HepG2 (cell line): ENCODE results near the gene RSBN1L. TPM values are rescaled to one million over a fixed set of nuclear protein-coding genes. Genes with fewer than 3 reads are reported as not detected.
A peak's percentile ranks its signal among the peaks of the same experiment; 100 is the strongest.

ENCODE experiments used
- ATAC-seq: fragments of 200-7000 bp; cut with Tn5 transposase; 3 replicates; pipeline ENCODE4 v1.9.1; 2020; ENCODE audit warnings: mild to moderate bottlenecking, moderate library complexity
- BruUV-seq: library from RNA; stranded (reverse); fragments of 400-500 nt; replicated peaks from 2 replicates; lab custom pipeline; 2021; lab: Mats Ljungman, UMichigan
- CTCF ChIA-PET: fragments of 300-600 bp; formaldehyde crosslinking; extraction: SDS; loops from one replicate; lab custom pipeline; 2021; ENCODE audit warnings: low total read pairs, inconsistent platforms, low intra/inter-chr PET ratio; lab: Yijun Ruan, JAX
- POLR2A ChIA-PET: fragments of 350-600 bp; sonication (Branson Sonifier 250); formaldehyde crosslinking; loops from one replicate; lab custom pipeline; 2020; ENCODE audit warnings: antibody characterized with exemption, inconsistent platforms; lab: Yijun Ruan, JAX
- DNase-seq: peaks from one replicate; pipeline ENCODE4 v3.0.0-alpha.2; 2015; ENCODE audit warnings: low spot score
- FAIRE-seq: peaks from 3 replicates; lab custom pipeline; 2011; peaks lifted over from hg19 to GRCh38; lab: Jason Lieb, UNC
- H2AFZ ChIP-seq: one replicate; pipeline ENCODE4 v1.6.1; 2011; ENCODE audit warnings: low read length, inconsistent platforms
- H3K27ac ChIP-seq: fragments of 300-600 bp; 3 replicates; pipeline ENCODE4 v1.8.0; 2011; ENCODE audit warnings: mixed run types, mild to moderate bottlenecking, mixed read lengths, low read length, inconsistent platforms; ENCODE audit not compliant: insufficient read depth; ENCODE audit errors: extremely low read length
- H3K27me3 ChIP-seq, 2 experiments: fragments of 200-600 bp in 1 of 2; 2 replicates in 1 of 2; 3 replicates in 1 of 2; pipeline versions ENCODE4 v1.6.0 to v1.8.0; 2011; ENCODE audit warnings: low read length in 2 of 2, mild to moderate bottlenecking in 2 of 2, moderate library complexity in 2 of 2, inconsistent platforms in 1 of 2; ENCODE audit not compliant: insufficient read depth in 2 of 2, control insufficient read depth in 1 of 2
- H3K36me3 ChIP-seq, 2 experiments: fragments of 200-600 bp in 1 of 2; replicated peaks in 1 of 2; 2 replicates in 1 of 2; 3 replicates in 1 of 2; pipeline versions ENCODE4 v1.5.1 to v1.8.0; 2011; ENCODE audit warnings: low read length in 2 of 2, inconsistent platforms in 1 of 2; ENCODE audit not compliant: insufficient read depth in 2 of 2, control insufficient read depth in 1 of 2
- H3K4me1 ChIP-seq: 2 replicates; pipeline ENCODE4 v1.5.1; 2012; ENCODE audit warnings: low read length, inconsistent platforms; ENCODE audit not compliant: insufficient read depth
- H3K4me2 ChIP-seq: 2 replicates; pipeline ENCODE4 v1.6.0; 2011; ENCODE audit warnings: low read depth, low read length, inconsistent platforms
- H3K4me3 ChIP-seq, 3 experiments: fragments of 200-600 bp in 1 of 3; sonication (generic), shearing (Covaris generic) in 1 of 3; replicated peaks in 1 of 3; 2 replicates each; pipeline ENCODE4 v1.5.1; 2011 to 2016; ENCODE audit warnings: low read length in 3 of 3, inconsistent platforms in 2 of 3, low read depth in 2 of 3, mild to moderate bottlenecking in 2 of 3, control low read depth in 1 of 3, mixed read lengths in 1 of 3; ENCODE audit not compliant: insufficient read depth in 1 of 3
- H3K79me2 ChIP-seq: one replicate; pipeline ENCODE4 v1.6.1; 2011; ENCODE audit warnings: low read length, inconsistent platforms; ENCODE audit not compliant: insufficient read depth
- H3K9ac ChIP-seq: 2 replicates; pipeline ENCODE4 v1.6.0; 2011; ENCODE audit warnings: mild to moderate bottlenecking, low read depth, low read length, inconsistent platforms; ENCODE audit not compliant: insufficient read depth
- H3K9me3 ChIP-seq: 2 replicates; pipeline ENCODE4 v1.5.1; 2012; ENCODE audit warnings: mild to moderate bottlenecking, low read length
- H4K20me1 ChIP-seq: 2 replicates; pipeline ENCODE4 v1.6.0; 2011; ENCODE audit warnings: inconsistent platforms, mild to moderate bottlenecking, low read length, moderate library complexity; ENCODE audit not compliant: insufficient read depth
- CEBPG ChIP-seq: IDR thresholded peaks from 2 replicates; pipeline ENCODE4 v1.6.1; 2016
- CREB3 ChIP-seq: sonication (generic); formaldehyde crosslinking; IDR thresholded peaks from 2 replicates; pipeline ENCODE4 v1.5.0; 2020; ENCODE audit warnings: missing genetic modification reagents
- MTF2 ChIP-seq: sonication (generic); formaldehyde crosslinking; IDR thresholded peaks from 2 replicates; pipeline ENCODE4 v1.5.0; 2020; ENCODE audit warnings: missing genetic modification reagents, borderline replicate concordance
- ZNF121 ChIP-seq: sonication (generic); formaldehyde crosslinking; IDR thresholded peaks from 2 replicates; pipeline ENCODE4 v1.5.0; 2020; ENCODE audit warnings: mild to moderate bottlenecking, missing genetic modification reagents
- ZNF619 ChIP-seq: sonication (generic); formaldehyde crosslinking; IDR thresholded peaks from 2 replicates; pipeline ENCODE4 v1.4.0; 2020; ENCODE audit warnings: mild to moderate bottlenecking, missing genetic modification reagents
- ZNF780A ChIP-seq: sonication (generic); formaldehyde crosslinking; IDR thresholded peaks from 2 replicates; pipeline ENCODE4 v1.8.0; 2022; ENCODE audit warnings: mild to moderate bottlenecking, missing genetic modification reagents, moderate library complexity
- in situ Hi-C: cut with HindIII; loops from 2 replicates; pipeline ENCODE4 v1.10.0; 2017; ENCODE audit warnings: low pct_unique_long_range_greater_than_20kb; ENCODE audit not compliant: extremely low pct_ligation_motif_present
- intact Hi-C: fragments of 100-400 bp; cut with micrococcal nuclease; formaldehyde crosslinking; loops from one replicate; pipeline ENCODE4 v1.10.0; 2022; ENCODE audit not compliant: unreplicated experiment
- polyA plus RNA-seq, 8 experiments: library from polyadenylated mRNA; depleted of rRNA in 3 of 8; stranded (reverse) in 7 of 8; unstranded in 1 of 8; fragments of >200 nt; fragmentation: Illumina TruSeq in 4 of 8; extraction: Trizol in 4 of 8; gene quantifications; 2 replicates each; pipeline versions ENCODE4 v1.2.1 to v1.2.3, GENCODE V29; 2011 to 2016; ENCODE audit warnings: low read depth in 4 of 8, missing spikeins in 1 of 8, mixed read lengths in 1 of 8; ENCODE audit not compliant: insufficient read depth in 1 of 8
- total RNA-seq, 5 experiments: library from RNA; depleted of rRNA; stranded (reverse); fragments of >200 nt; fragmentation: Illumina TruSeq; extraction: Trizol; gene quantifications; 2 replicates each; pipeline ENCODE4 v1.2.3, GENCODE V29; 2016; ENCODE audit warnings: low read depth in 1 of 5
- TF ChIP-seq, protein P1 (sequence below): sonication (generic); formaldehyde crosslinking; IDR thresholded peaks from 2 replicates; pipeline ENCODE4 v1.5.0; 2020; ENCODE audit warnings: missing genetic modification reagents

RSBN1L gene
- total and polyA plus RNA-seq, 2 of the 13 experiments (the other 11 are each of a cell fraction or from before 2014, with no cell fraction given): 7.7 to 21.3 TPM

GRCh38 chr7:77786741-77787140 lies 90.5 kb downstream of the RSBN1L start:
- TF ChIP-seq CEBPG (CRISPR knock-in tag) (no peak), ZNF619 (CRISPR knock-in tag) (no peak), ZNF121 (CRISPR knock-in tag) (peak; percentile 65), CREB3 (CRISPR knock-in tag) (no peak), MTF2 (CRISPR knock-in tag) (no peak), ZNF780A (CRISPR knock-in tag) (no peak)
- TF ChIP-seq, protein P1, sequence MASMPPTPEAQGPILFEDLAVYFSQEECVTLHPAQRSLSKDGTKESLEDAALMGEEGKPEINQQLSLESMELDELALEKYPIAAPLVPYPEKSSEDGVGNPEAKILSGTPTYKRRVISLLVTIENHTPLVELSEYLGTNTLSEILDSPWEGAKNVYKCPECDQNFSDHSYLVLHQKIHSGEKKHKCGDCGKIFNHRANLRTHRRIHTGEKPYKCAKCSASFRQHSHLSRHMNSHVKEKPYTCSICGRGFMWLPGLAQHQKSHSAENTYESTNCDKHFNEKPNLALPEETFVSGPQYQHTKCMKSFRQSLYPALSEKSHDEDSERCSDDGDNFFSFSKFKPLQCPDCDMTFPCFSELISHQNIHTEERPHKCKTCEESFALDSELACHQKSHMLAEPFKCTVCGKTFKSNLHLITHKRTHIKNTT (CRISPR knock-in tag): no peak
- no peak overlapping the region for H3K4me3 ChIP-seq
- H3K27me3 ChIP-seq: no peaks in the 10 kb centered on the region
- ATAC-seq: no peak
- no peaks in the 10 kb centered on the region; a peak in 1 of 5 replicates for H3K36me3 ChIP-seq
- no peak for FAIRE-seq
- H3K79me2 ChIP-seq: no peaks in the 10 kb centered on the region
- in situ Hi-C loops (no loop called here), intact Hi-C loops (no loop called here)
- no peak overlapping the region for H3K4me2 ChIP-seq
- CTCF ChIA-PET: no interaction called here
- DNase-seq: no peak
- no peaks in the 10 kb centered on the region for H4K20me1 ChIP-seq
- H3K9me3 ChIP-seq: peaks cover 12% of the 10 kb centered on the region
- peaks cover 14% of the 10 kb centered on the region for H3K4me1 ChIP-seq
- POLR2A ChIA-PET: no interaction called here
- no peak overlapping the region for H2AFZ ChIP-seq
- no peak overlapping the region for H3K27ac ChIP-seq
- BruUV-seq: no TSS peak
- no peak overlapping the region for H3K9ac ChIP-seq
